Stimulated activated CD8-positive, alpha-beta memory T cell treated with anti-CD3 and anti-CD28 coated beads, Interleukin-12 subunit alpha, Interleukin-12 subunit beta, amount 100 ng/mL, for 4 hours (primary cell): Measurements from ENCODE around the gene TGM5.
"Not testable (repeated sequence)": the region's sequence is repeated elsewhere in the genome, so short reads cannot be mapped to it uniquely, and the experiment has no call there.

Experiments
- DNase-seq: peaks from one replicate; pipeline ENCODE4 v3.0.0-alpha.2; 2020; ENCODE audit warnings: low read depth

Gene TGM5, protein sequence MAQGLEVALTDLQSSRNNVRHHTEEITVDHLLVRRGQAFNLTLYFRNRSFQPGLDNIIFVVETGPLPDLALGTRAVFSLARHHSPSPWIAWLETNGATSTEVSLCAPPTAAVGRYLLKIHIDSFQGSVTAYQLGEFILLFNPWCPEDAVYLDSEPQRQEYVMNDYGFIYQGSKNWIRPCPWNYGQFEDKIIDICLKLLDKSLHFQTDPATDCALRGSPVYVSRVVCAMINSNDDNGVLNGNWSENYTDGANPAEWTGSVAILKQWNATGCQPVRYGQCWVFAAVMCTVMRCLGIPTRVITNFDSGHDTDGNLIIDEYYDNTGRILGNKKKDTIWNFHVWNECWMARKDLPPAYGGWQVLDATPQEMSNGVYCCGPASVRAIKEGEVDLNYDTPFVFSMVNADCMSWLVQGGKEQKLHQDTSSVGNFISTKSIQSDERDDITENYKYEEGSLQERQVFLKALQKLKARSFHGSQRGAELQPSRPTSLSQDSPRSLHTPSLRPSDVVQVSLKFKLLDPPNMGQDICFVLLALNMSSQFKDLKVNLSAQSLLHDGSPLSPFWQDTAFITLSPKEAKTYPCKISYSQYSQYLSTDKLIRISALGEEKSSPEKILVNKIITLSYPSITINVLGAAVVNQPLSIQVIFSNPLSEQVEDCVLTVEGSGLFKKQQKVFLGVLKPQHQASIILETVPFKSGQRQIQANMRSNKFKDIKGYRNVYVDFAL

DNA sequence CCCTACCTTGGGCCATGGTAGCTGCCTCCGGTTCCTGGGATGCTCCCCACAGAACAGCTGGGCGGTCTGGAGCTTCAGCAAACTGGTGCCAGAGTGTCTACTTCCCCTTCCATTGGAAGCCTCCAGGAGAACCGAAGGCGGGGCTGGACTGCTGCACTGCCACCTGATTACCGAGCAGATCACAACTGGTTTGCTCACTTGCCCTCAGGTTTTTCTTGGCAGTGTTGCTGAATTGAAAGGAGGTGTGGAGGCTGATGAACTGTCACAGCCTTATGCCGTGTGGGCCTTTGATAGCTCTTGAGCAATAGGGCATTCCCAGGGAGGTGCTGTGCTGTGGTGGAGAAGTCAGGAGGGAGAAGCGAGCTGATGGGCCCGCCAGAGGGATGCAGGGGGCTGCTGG lies at the start of gene TGM5:
TSS of gene TGM5 (minus strand) at position 95 of the 400 bp plus-strand sequence. CDS start at position 16, 79 bp downstream.
- DNase-seq, result no peak

- no peak for DNase-seq
Observed at GRCh38 chr15:43314171-43314570, 47.4 kb upstream of the TGM5 start.

- DNase-seq, result no peak
Observed at GRCh38 chr15:43312378-43312777, 45.6 kb upstream of the TGM5 start.

DNA sequence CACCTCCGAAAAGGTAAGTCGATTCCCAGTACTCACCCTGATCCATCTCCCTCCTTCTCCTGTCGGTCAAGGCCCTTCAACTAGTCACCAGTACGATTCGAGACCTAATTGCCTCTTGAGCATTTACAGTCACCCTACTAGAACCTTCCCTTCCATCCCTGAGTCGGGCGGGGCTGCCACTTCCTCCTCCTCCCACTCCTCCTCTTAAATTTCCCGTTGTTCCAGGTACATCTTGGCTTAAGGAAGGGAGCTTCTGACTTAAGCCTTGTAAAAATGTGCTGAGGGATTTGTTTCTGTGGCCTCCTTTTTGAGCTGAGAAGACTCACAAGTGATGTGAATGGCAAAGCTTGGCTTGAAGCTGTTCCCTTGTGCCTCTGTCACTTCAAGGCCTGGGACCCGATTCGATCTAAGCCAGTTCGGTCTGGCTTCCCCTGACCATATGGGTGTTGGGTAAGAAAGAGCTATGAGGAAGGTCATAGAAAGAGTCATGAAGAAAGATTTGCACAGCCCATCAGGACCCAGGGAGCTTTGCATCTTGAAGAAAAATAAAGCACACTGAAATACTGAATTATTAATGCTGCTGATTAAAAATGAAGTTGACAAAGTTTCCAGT lies 35.6 kb upstream of the TGM5 start, which contains the start of gene TGM7:
TSS of gene TGM7 (minus strand) at position 51 of the 613 bp plus-strand sequence.
- no peak for DNase-seq

GRCh38 chr15:43299884-43300283 lies 33.2 kb upstream of the TGM5 start:
- DNase-seq, result no peak

DNA sequence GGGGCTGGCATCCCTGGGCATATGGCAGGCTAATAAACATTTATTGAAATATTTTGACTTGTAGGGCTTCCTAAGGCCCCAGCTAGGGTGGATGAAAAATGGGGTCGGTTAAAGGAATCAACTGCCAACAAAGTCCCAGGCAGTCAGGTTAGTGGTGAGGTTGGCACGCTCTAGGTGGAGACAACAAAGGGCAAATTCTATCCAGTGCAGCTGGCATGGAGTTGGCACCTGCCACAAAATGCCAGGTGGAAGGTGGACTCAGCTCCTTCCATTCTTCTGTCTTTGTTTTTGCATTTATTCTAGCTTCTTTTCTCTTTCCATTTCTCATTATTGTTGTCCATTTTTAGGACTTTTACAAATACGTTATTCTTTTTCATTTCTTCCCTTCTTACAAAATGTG lies 32.7 kb upstream of the TGM5 start:
- no peak for DNase-seq

GRCh38 chr15:43294091-43294706 lies 27.5 kb upstream of the TGM5 start:
- no peak for DNase-seq

DNA sequence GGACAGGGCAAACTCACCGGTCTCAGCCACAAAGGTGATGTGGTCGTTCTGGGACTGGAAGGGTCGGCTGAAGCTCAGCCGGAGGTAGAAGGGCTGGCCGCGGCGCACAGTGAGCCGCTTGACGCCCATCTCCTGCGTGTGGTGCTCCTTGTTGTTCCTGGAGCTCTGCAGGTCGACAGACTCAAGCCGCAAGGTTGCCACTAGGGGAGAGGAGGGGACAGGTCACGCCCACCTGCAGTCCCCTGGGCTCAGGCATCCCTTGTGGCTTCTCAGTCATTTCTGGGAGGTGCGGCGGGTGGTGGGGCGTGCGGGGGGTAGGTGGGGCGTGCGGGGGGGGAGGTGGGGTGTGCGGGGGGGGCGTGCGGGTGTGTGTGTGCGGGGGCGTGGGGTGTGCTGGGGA lies 26.7 kb upstream of the TGM5 start:
- DNase-seq, result no peak

DNA sequence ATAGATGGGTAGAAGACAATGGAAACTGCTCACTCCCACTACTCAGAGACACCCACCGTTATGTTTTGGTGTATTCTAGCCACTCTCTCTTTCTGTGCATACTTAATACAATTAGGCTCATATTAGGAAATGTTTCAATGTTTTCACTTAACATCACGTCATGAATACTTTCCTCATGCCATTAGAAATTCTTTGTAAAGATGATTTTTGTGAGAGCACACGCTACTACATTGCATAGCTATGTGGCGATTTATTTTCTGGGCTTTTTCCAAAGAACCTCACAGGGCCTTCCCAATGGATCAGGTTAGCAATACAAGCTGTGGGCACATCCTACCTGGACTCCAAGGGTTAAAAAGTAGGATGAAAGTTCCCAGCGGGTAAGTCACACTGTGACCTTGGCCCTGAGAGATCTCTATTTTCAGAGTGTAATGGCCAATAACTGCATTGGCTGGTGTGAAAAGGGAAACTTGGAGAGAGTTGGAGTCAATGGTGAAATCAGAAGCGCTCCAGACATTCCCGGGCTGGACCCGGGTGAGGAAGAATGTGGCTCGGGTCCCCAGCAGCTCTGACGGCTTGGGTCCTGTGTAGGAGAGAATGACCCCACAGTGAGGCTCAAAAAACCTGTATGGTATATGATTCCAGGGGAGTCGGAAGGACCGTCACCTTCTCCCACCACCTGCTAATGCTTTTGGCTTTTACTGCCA lies 25.8 kb upstream of the TGM5 start:
- DNase-seq, result no peak

GRCh38 chr15:43289656-43290055 lies 22.9 kb upstream of the TGM5 start:
- not testable (repeated sequence) for DNase-seq

DNA sequence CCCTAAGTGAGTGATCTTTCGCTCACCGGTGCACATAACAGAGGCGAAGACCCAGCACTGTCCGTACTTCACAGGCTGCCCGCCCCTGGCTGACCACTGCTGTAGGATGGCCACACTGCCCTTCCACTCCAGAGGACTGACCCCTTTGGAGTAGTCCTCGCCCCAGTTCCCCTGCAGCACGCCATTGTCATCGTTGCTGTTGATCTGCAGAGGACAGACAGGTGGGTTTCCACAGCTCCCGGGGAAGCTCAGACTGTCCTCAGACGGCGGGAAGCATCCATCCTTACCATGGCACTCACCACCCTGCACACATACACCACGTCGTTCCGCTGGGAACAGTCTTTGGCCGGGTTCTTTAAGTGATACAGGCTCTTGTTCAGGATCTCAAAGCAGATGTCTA lies 20.5 kb upstream of the TGM5 start:
- no peak for DNase-seq

DNA sequence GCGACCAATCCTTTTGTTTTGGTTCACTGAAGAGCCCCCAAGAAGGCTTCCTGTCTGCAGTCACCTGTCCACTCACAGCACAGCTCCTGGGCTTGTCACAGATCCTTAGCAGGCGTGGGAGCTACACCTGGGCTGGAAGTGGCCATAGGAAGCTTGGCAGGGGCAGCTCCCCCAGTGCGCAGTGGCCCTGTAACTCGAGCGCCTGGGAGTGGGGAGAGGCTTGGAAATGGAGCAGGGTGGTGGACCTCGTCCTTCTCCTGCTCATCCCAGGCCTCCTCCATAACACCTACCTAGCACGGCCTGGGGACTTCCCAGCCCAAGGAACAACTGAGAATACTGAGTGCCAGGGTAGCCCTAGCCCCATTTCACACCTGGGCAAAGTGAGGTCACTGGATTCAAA lies 19.3 kb upstream of the TGM5 start:
- DNase-seq, result no peak

DNA sequence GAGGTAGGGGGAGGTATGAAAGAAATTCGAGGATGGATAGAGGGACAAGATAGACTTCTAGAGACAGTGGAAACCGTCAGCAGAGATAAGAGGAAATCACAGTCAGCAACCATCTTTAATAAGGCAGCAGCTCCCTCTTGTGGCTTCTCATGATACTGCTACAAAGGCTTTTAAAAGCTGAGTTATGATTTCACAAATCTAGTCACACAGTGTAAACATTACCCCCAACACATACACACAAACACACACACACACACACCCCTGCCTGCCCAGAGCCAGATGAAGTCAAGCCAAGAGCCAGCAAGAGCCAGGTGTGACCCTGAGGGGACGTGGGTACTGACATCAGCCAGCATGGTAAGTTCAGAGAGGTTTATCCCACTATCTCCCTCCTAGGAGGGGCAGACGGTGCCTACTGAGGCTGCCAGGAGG lies 18.9 kb upstream of the TGM5 start:
- DNase-seq, result no peak

DNA sequence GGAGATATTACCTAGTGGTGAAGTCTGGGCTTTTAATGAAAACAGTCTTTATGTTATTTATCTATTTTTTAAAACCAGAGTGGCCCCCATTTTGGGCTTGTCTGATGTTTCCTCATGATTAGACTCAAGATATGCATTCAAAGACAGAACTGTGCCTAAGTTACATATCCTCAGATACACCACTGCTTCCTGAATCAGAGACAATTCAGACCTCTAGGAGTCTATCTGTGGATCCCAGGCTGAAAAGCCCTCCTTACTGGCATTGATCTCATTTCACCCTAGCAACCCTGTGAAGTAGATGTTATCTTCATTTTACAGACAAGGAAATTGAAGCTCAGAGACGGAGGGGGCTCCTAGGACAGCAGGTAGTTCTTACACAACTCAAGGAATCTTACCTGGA lies 16.8 kb upstream of the TGM5 start:
- DNase-seq, result no peak

DNA sequence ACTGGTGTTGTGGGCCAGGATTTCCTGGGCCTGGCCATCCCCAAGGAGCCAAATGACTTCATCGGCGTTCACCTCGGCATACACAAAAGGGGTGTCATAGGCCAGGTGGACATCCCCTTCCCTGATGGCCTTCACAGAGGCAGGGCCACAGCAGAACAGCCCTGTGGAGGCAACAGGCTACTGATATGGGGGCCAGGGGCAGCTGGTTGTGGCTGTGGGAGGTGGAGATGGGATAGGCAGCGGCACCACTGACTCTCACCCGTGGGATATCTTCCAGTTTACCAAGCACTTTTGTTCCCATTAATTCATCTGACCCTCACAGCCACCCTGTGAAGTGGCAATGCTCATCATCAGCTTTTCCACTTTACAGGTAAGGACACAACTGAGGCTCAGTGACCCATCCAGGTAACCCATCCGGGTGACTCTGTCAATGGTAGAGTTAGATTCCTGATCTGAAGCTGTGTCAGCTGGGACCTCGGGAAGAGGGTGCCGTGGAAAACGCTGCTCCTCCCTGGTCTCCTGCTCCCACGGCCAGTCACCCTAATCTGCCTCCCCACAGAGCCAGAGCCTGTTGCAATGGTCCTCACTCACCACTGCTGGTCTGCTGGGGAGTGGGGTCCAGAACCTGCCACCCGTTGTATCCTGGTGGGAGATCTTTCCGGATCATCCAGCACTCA lies 15.3 kb upstream of the TGM5 start:
- no peak for DNase-seq

GRCh38 chr15:43280996-43281395 lies 14.3 kb upstream of the TGM5 start:
- DNase-seq, result no peak

- no peak for DNase-seq
Observed at GRCh38 chr15:43279496-43279895, 12.8 kb upstream of the TGM5 start.

- DNase-seq, result no peak
Observed at GRCh38 chr15:43278869-43279268, 12.1 kb upstream of the TGM5 start.

DNA sequence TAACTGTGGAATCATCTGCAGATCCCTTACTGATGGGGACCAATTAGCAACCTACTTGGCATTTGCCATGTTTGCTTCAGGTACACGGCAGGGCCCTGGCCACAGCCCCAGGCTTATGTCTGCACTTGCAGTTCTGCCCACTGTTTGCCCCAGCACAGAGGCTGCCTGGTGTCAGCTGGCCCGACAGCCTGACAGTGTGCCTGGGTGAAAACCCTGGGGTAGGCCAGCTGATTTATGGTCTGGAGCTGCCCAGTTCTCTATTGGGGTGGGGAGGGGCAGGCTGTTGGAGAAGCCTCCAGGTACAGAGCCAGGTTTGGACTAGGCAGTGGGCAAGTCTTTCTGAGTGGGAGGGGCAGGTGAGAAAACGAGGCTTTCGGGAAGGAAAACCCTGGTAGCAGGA lies 11.2 kb upstream of the TGM5 start:
- no peak for DNase-seq

GRCh38 chr15:43277231-43277823 lies 10.6 kb upstream of the TGM5 start:
- DNase-seq, result no peak
